Neural progenitor cell (in vitro differentiated cells): ENCODE data around the gene VIL1. TPM values are rescaled to one million over a fixed set of nuclear protein-coding genes. Genes with fewer than 3 reads are reported as not detected.

Source experiments
- DNase-seq: peaks from one replicate; pipeline ENCODE4 v3.0.0-alpha.2; 2016; ENCODE audit warnings: low spot score
- H2AFZ ChIP-seq: fragments of 200-600 bp; sonication (generic); replicated peaks from 2 replicates; pipeline ENCODE4 v1.6.1; 2016; ENCODE audit warnings: antibody characterized with exemption
- H3F3A ChIP-seq: fragments of 200-600 bp; sonication (generic); 2 replicates; pipeline ENCODE4 v1.6.1; 2016; ENCODE audit warnings: antibody characterized with exemption, low read depth
- H3K27ac ChIP-seq: fragments of 200-600 bp; sonication (generic); 2 replicates; pipeline ENCODE4 v1.5.1; 2016; ENCODE audit warnings: mild to moderate bottlenecking
- H3K27me3 ChIP-seq: fragments of 200-600 bp; sonication (generic); 2 replicates; pipeline ENCODE4 v1.6.1; 2016; ENCODE audit warnings: mild to moderate bottlenecking, moderate library complexity
- H3K36me3 ChIP-seq: fragments of 200-600 bp; sonication (generic); 2 replicates; pipeline ENCODE4 v1.5.1; 2016
- H3K4me1 ChIP-seq: fragments of 200-600 bp; sonication (generic); 2 replicates; pipeline ENCODE4 v1.6.1; 2016; ENCODE audit warnings: mixed run types
- H3K4me2 ChIP-seq: fragments of 200-600 bp; sonication (generic); 2 replicates; pipeline ENCODE4 v1.6.1; 2016
- H3K4me3 ChIP-seq: fragments of 200-600 bp; sonication (generic); 2 replicates; pipeline ENCODE4 v1.5.1; 2016
- H3K79me2 ChIP-seq: fragments of 200-600 bp; sonication (generic); 2 replicates; pipeline ENCODE4 v1.6.1; 2016; ENCODE audit warnings: low read depth
- H3K9ac ChIP-seq: fragments of 200-600 bp; sonication (generic); 2 replicates; pipeline ENCODE4 v1.6.1; 2016
- H3K9me3 ChIP-seq: fragments of 200-600 bp; sonication (generic); 2 replicates; pipeline ENCODE4 v1.5.1; 2016; ENCODE audit warnings: low read depth
- H4K20me1 ChIP-seq: fragments of 200-600 bp; sonication (generic); 2 replicates; pipeline ENCODE4 v1.6.1; 2016; ENCODE audit warnings: low read depth
- H3K27ac Mint-ChIP-seq: 3 replicates; pipeline ENCODE4 v1.8.0; 2021; ENCODE audit warnings: mixed read lengths
- H3K27me3 Mint-ChIP-seq: 2 replicates; pipeline ENCODE4 v1.8.0; 2022; ENCODE audit warnings: low read depth, mild to moderate bottlenecking, inconsistent platforms, moderate library complexity, mixed read lengths; ENCODE audit not compliant: insufficient read depth
- H3K36me3 Mint-ChIP-seq: 3 replicates; pipeline ENCODE4 v1.8.0; 2021; ENCODE audit warnings: mixed read lengths
- H3K4me1 Mint-ChIP-seq: 3 replicates; pipeline ENCODE4 v1.8.0; 2021; ENCODE audit warnings: mixed read lengths
- H3K4me3 Mint-ChIP-seq: 3 replicates; pipeline ENCODE4 v1.8.0; 2021; ENCODE audit warnings: mild to moderate bottlenecking, moderate library complexity, mixed read lengths
- H3K9me3 Mint-ChIP-seq: 3 replicates; pipeline ENCODE4 v1.8.0; 2020; ENCODE audit warnings: mixed read lengths
- EZH2 ChIP-seq: fragments of 200-600 bp; sonication (generic); IDR thresholded peaks from 2 replicates; pipeline ENCODE4 v1.6.1; 2017; ENCODE audit warnings: antibody characterized with exemption, mild to moderate bottlenecking, moderate library complexity
- EZH2phosphoT487 ChIP-seq: fragments of 200-600 bp; sonication (generic); IDR thresholded peaks from 2 replicates; pipeline ENCODE4 v1.6.1; 2017; ENCODE audit warnings: antibody characterized with exemption
- total RNA-seq: library from RNA; depleted of rRNA; stranded (reverse); fragments of >200 nt; gene quantifications from 2 replicates; pipeline ENCODE4 v1.2.3, GENCODE V29; 2015; ENCODE audit warnings: low replicate concordance
- TF ChIP-seq, protein P1 (sequence below): fragments of 200-600 bp; sonication (generic); IDR thresholded peaks from 2 replicates; pipeline ENCODE4 v1.5.1; 2017; ENCODE audit warnings: antibody characterized with exemption, mild to moderate bottlenecking

The VIL1 gene
- total RNA-seq, 1 donor from 2014 or later, result not detected

GRCh38 chr2:218471982-218472381 lies 53.1 kb downstream of the VIL1 start:
- no peaks in the 10 kb centered on the region for H3K4me1 Mint-ChIP-seq
- no peaks in the 10 kb centered on the region for H3K27me3 Mint-ChIP-seq
- peaks cover 12% of the 10 kb centered on the region for H3K36me3 Mint-ChIP-seq
- Histone ChIP-seq H3K36me3 (peaks cover 16% of the 10 kb centered on the region), H4K20me1 (no peaks in the 10 kb centered on the region), H3K27me3 (no peaks in the 10 kb centered on the region), H3K79me2 (no peaks in the 10 kb centered on the region), H3K9ac (no peak overlapping the region), H3K4me3 (no peak overlapping the region), H3F3A (no peaks in the 10 kb centered on the region), H3K9me3 (no peaks in the 10 kb centered on the region), H3K4me2 (no peak overlapping the region), H3K4me1 (no peaks in the 10 kb centered on the region), H3K27ac (no peak overlapping the region), H2AFZ (no peak overlapping the region)
- no peak for DNase-seq
- no peaks in the 10 kb centered on the region for H3K9me3 Mint-ChIP-seq
- H3K4me3 Mint-ChIP-seq, result no peak overlapping the region
- TF ChIP-seq, protein P1, sequence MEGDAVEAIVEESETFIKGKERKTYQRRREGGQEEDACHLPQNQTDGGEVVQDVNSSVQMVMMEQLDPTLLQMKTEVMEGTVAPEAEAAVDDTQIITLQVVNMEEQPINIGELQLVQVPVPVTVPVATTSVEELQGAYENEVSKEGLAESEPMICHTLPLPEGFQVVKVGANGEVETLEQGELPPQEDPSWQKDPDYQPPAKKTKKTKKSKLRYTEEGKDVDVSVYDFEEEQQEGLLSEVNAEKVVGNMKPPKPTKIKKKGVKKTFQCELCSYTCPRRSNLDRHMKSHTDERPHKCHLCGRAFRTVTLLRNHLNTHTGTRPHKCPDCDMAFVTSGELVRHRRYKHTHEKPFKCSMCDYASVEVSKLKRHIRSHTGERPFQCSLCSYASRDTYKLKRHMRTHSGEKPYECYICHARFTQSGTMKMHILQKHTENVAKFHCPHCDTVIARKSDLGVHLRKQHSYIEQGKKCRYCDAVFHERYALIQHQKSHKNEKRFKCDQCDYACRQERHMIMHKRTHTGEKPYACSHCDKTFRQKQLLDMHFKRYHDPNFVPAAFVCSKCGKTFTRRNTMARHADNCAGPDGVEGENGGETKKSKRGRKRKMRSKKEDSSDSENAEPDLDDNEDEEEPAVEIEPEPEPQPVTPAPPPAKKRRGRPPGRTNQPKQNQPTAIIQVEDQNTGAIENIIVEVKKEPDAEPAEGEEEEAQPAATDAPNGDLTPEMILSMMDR, result no peak
- TF ChIP-seq EZH2phosphoT487 (no peak), EZH2 (no peak)
- H3K27ac Mint-ChIP-seq, result no peak overlapping the region

GRCh38 chr2:218472988-218473387 lies 54.1 kb downstream of the VIL1 start:
- no peak overlapping the region for H2AFZ ChIP-seq
- H3K4me3 ChIP-seq, result no peak overlapping the region
- H3K9ac ChIP-seq, result no peak overlapping the region
- no peaks in the 10 kb centered on the region for H4K20me1 ChIP-seq
- Mint-ChIP-seq H3K27me3 (no peaks in the 10 kb centered on the region), H3K36me3 (peaks cover 12% of the 10 kb centered on the region), H3K4me3 (no peak overlapping the region), H3K4me1 (no peaks in the 10 kb centered on the region), H3K27ac (no peak overlapping the region), H3K9me3 (no peaks in the 10 kb centered on the region)
- no peak overlapping the region for H3K27ac ChIP-seq
- no peak overlapping the region for H3K4me2 ChIP-seq
- H3K9me3 ChIP-seq, result no peaks in the 10 kb centered on the region
- peaks cover 21% of the 10 kb centered on the region for H3K36me3 ChIP-seq
- no peak for DNase-seq
- no peaks in the 10 kb centered on the region for H3K79me2 ChIP-seq
- H3K27me3 ChIP-seq, result no peaks in the 10 kb centered on the region
- no peaks in the 10 kb centered on the region for H3K4me1 ChIP-seq
- no peaks in the 10 kb centered on the region for H3F3A ChIP-seq
- TF ChIP-seq EZH2 (no peak), EZH2phosphoT487 (no peak)
- TF ChIP-seq, protein P1, result no peak

DNA sequence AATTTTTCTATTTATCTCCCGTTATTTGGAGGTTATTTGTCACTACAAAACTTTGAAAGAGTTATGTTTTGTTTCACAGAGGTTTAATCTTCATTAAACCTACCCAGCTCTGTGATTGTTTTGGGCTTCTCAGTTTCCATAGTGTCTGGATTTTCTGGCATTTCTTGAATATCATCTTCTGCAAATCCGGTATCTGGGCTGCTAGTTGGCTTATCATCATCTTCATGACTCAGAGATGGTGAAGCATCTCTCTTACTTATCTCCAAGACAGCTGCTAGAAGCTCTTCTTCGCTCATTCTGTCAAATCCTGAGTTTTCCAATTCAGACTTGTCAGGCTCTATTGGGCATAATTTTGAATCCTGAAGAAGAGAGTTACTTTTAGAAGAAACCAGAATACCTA lies 55.6 kb downstream of the VIL1 start:
- Histone ChIP-seq H3K4me3 (no peak overlapping the region), H3K9ac (no peak overlapping the region), H3K9me3 (no peaks in the 10 kb centered on the region), H2AFZ (no peak overlapping the region), H3K4me1 (no peaks in the 10 kb centered on the region), H3K27ac (no peak overlapping the region), H3K36me3 (peaks cover 21% of the 10 kb centered on the region), H4K20me1 (no peaks in the 10 kb centered on the region), H3K79me2 (no peaks in the 10 kb centered on the region), H3K4me2 (no peak overlapping the region), H3K27me3 (no peaks in the 10 kb centered on the region), H3F3A (no peaks in the 10 kb centered on the region)
- no peak for DNase-seq
- no peak overlapping the region for H3K27ac Mint-ChIP-seq
- TF ChIP-seq EZH2, result no peak
- TF ChIP-seq, protein P1, result no peak
- TF ChIP-seq EZH2phosphoT487, result no peak
- no peaks in the 10 kb centered on the region for H3K27me3 Mint-ChIP-seq
- H3K4me1 Mint-ChIP-seq, result no peaks in the 10 kb centered on the region
- H3K4me3 Mint-ChIP-seq, result no peak overlapping the region
- H3K9me3 Mint-ChIP-seq, result no peaks in the 10 kb centered on the region
- H3K36me3 Mint-ChIP-seq, result peaks cover 15% of the 10 kb centered on the region
